BE2C (cell line): ENCODE data around the gene COL28A1.
A peak's percentile ranks its signal among the peaks of the same experiment; 100 is the strongest.

Experiments
- DNase-seq: peaks from one replicate; pipeline ENCODE4 v3.0.0-alpha.2; 2020
- H3K27me3 ChIP-seq: fragments of 250-450 bp; sonication (Bioruptor Pico); 2 replicates; pipeline ENCODE4 v1.5.1; 2020; ENCODE audit warnings: mild to moderate bottlenecking
- H3K36me3 ChIP-seq: fragments of 250-450 bp; sonication (Bioruptor Pico); 2 replicates; pipeline ENCODE4 v1.5.1; 2020; ENCODE audit warnings: mild to moderate bottlenecking
- H3K4me1 ChIP-seq: fragments of 250-450 bp; sonication (Bioruptor Pico); 2 replicates; pipeline ENCODE4 v1.5.1; 2020
- H3K4me3 ChIP-seq: 2 replicates; pipeline ENCODE4 v1.5.1; 2011; ENCODE audit warnings: low read depth, low read length
- H3K9me3 ChIP-seq: fragments of 250-450 bp; sonication (Bioruptor Pico); 2 replicates; pipeline ENCODE4 v1.5.1; 2020
- CTCF ChIP-seq: IDR thresholded peaks from 2 replicates; pipeline ENCODE4 v1.5.1; 2012; ENCODE audit warnings: mild to moderate bottlenecking, low read depth, low read length

The COL28A1 gene

DNA sequence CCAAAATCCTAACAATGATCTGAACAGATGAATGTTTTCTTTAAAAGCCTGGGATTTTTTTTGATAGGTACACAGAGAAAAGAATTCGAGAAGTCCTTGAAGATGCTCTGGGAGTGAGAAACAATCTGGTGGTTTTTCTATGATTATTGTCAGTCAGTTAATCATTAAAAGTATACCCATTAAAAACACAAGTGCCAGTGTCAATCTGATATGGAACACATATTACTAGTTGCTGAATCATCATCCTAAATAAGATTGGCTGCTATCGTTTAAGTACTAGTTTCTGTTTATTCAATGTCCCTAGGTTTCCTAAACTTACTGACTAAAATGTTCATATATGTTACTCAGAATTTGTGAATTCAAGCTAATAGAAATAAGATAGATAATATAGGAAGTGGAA is 16.1 kb downstream of the COL28A1 start:
- Histone ChIP-seq H3K27me3 (no peaks in the 10 kb centered on the region), H3K9me3 (no peaks in the 10 kb centered on the region), H3K4me3 (no peak overlapping the region), H3K36me3 (no peaks in the 10 kb centered on the region), H3K4me1 (peaks cover 5% of the 10 kb centered on the region; the same call in 1 of the 2 replicates)
- no peak for TF ChIP-seq CTCF
- DNase-seq: no peak

DNA sequence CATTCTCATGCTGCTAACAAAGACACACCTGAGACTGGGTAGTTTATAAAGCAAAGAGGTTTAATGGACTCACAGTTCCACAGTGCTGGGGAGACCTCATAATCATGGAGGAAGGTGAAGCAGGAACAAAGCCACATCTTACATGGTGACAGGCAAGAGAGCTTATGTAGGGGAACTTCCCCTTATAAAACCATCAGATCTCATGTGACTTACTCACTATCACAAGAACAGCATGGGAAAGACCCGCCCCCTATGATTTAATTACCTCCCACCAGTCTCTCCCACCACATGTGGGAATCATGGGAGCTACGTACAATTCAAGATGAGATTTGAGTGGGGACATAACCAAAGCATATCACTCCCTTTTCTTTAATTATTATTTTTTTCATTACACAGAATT is 16.6 kb downstream of the COL28A1 start:
- H3K36me3 ChIP-seq: no peaks in the 10 kb centered on the region
- TF ChIP-seq CTCF: no peak
- H3K4me1 ChIP-seq: peaks cover 5% of the 10 kb centered on the region; the same call in 1 of the 2 replicates
- H3K9me3 ChIP-seq: no peaks in the 10 kb centered on the region
- no peaks in the 10 kb centered on the region for H3K27me3 ChIP-seq
- no peak overlapping the region for H3K4me3 ChIP-seq
- DNase-seq: peak; percentile 22

DNA sequence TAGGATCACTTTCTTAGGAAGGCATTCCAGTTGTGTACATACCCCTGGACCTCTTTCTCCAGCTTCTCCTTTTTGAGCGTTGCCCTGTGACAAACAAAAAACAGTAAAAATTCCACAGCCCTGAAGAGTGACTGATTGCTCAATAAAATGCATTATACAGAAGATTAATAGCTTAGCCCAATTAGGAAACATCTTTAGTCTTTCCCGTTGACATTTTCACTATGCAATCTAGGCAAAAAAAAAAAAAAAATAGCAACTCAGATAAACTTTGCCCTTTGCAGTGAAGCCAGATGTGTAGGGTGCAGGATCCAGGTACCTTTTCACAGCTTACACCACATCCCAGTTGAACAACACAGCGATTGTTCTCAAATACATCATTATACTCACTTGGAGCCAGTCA is 17.9 kb downstream of the COL28A1 start:
- DNase-seq: no peak
- no peak for TF ChIP-seq CTCF

GRCh38 chr7:7516662-7517061 is 19.0 kb downstream of the COL28A1 start:
- Histone ChIP-seq H3K9me3 (no peaks in the 10 kb centered on the region), H3K36me3 (no peaks in the 10 kb centered on the region), H3K4me3 (no peak overlapping the region), H3K4me1 (peaks cover 5% of the 10 kb centered on the region; the same call in 1 of the 2 replicates), H3K27me3 (no peaks in the 10 kb centered on the region)
- DNase-seq: no peak
- TF ChIP-seq CTCF: no peak

More for the DNA sequence above, 17.9 kb downstream of the COL28A1 start:
- Histone ChIP-seq H3K4me1 (peaks cover 5% of the 10 kb centered on the region; the same call in 1 of the 2 replicates), H3K4me3 (no peak overlapping the region), H3K9me3 (no peaks in the 10 kb centered on the region), H3K36me3 (no peaks in the 10 kb centered on the region), H3K27me3 (no peaks in the 10 kb centered on the region)

GRCh38 chr7:7516156-7516555 is 19.5 kb downstream of the COL28A1 start:
- H3K27me3 ChIP-seq: no peaks in the 10 kb centered on the region
- DNase-seq: no peak
- H3K36me3 ChIP-seq: no peaks in the 10 kb centered on the region
- TF ChIP-seq CTCF: no peak
- no peaks in the 10 kb centered on the region for H3K9me3 ChIP-seq
- H3K4me3 ChIP-seq: no peak overlapping the region
- peaks cover 5% of the 10 kb centered on the region; the same call in 1 of the 2 replicates for H3K4me1 ChIP-seq

DNA sequence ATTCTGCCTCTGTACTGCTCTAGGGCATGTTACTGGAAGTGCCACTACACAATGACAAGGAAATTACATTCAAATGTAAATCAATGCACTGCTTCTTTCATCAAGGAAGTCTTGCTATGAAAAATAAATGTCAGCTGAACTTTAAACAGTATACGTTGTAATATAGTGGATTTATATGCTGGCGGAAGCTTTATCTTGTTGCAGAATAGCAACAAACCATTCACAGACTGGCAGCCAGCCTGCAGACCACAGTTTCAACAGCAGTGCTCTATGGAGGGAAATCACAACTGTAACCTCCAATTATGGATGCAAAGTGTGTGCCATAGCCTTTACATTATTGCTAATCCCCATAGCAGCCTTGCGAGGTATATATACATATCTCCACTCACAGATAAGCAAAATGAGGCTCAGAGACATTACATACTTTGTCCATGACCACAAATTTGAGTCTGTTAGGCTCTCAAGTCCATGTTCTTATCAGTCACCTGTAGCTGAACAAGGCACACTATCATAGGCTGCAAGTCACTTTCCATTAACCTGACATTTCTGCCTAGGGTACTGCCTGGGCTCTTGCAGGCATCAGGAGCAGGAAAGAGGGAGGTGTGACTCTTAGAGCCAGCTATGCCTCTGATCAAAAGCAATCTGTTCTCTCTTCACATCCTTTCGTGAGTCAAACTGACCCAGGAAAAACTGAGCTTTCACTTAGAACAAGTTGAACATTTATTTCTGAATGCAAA is 22.6 kb downstream of the COL28A1 start:
- no peak for TF ChIP-seq CTCF
- Histone ChIP-seq H3K9me3 (no peaks in the 10 kb centered on the region), H3K36me3 (no peaks in the 10 kb centered on the region), H3K4me1 (no peaks in the 10 kb centered on the region), H3K27me3 (no peaks in the 10 kb centered on the region), H3K4me3 (no peak overlapping the region)
- DNase-seq: no peak
